IMR-90 (cell line): ENCODE results near the gene UBE2A. TPM values are rescaled to one million over a fixed set of nuclear protein-coding genes. Genes with fewer than 3 reads are reported as not detected.

Experiments
- ATAC-seq: fragments of 200-7000 bp; cut with Tn5 transposase; 2 replicates; pipeline ENCODE4 v1.9.1; 2020; ENCODE audit warnings: low read depth, mild to moderate bottlenecking, moderate library complexity
- Bru-seq: library from RNA; stranded (reverse); fragments of 400-500 nt; gene quantifications from one replicate; lab custom pipeline; 2021; lab: Mats Ljungman, UMichigan
- BruChase-seq, 2 experiments: library from RNA; stranded (reverse); fragments of 400-500 nt; gene quantifications; one replicate each; lab custom pipeline; 2021; lab: Mats Ljungman, UMichigan
- BruUV-seq: library from RNA; stranded (reverse); fragments of 400-500 nt; replicated peaks from 2 replicates; lab custom pipeline; 2021; lab: Mats Ljungman, UMichigan
- CTCF ChIA-PET: fragments of 300-600 bp; formaldehyde crosslinking; extraction: SDS; loops from one replicate; lab custom pipeline; 2021; ENCODE audit warnings: antibody characterized with exemption; lab: Yijun Ruan, JAX
- POLR2A ChIA-PET: fragments of 300-600 bp; sonication (Branson Sonifier 250); formaldehyde crosslinking; loops from one replicate; lab custom pipeline; 2022; ENCODE audit warnings: antibody characterized with exemption; ENCODE audit not compliant: unreplicated experiment; lab: Charles Lee
- DNase-seq: peaks from one replicate; pipeline ENCODE4 v3.0.0; 2013
- H2AFZ ChIP-seq: replicated peaks from 2 replicates; pipeline ENCODE3; 2013; ENCODE audit warnings: low read length, mild to moderate bottlenecking; ENCODE audit not compliant: poor library complexity
- H2AK5ac ChIP-seq: 2 replicates; pipeline ENCODE4 v1.6.1; 2013; ENCODE audit warnings: low read depth, low read length, inconsistent platforms
- H2AK9ac ChIP-seq: replicated peaks from 2 replicates; pipeline ENCODE3; 2013; ENCODE audit warnings: mild to moderate bottlenecking, low read depth, low read length, moderate library complexity; ENCODE audit not compliant: poor library complexity
- H2BK120ac ChIP-seq: 2 replicates; pipeline ENCODE4 v1.6.1; 2013; ENCODE audit warnings: low read depth, low read length, inconsistent platforms
- H2BK15ac ChIP-seq: 3 replicates; pipeline ENCODE4 v1.6.1; 2013; ENCODE audit warnings: low read depth, low read length, inconsistent platforms
- H2BK20ac ChIP-seq: 2 replicates; pipeline ENCODE4 v1.6.1; 2013; ENCODE audit warnings: low read depth, mild to moderate bottlenecking, inconsistent platforms, low read length, moderate library complexity
- H2BK5ac ChIP-seq: 2 replicates; pipeline ENCODE4 v1.6.1; 2013; ENCODE audit warnings: mild to moderate bottlenecking, low read depth, low read length, inconsistent platforms; ENCODE audit not compliant: poor library complexity, severe bottlenecking
- H3K14ac ChIP-seq: replicated peaks from 2 replicates; pipeline ENCODE4 v1.6.1; 2013; ENCODE audit warnings: low read depth, low read length, inconsistent platforms
- H3K18ac ChIP-seq: 2 replicates; pipeline ENCODE4 v1.6.1; 2013; ENCODE audit warnings: low read depth, low read length, control low read depth
- H3K23ac ChIP-seq: 2 replicates; pipeline ENCODE4 v1.6.1; 2013; ENCODE audit warnings: low read depth, low read length, inconsistent platforms
- H3K27ac ChIP-seq: 2 replicates; pipeline ENCODE4 v1.5.1; 2013; ENCODE audit warnings: mild to moderate bottlenecking, control low read depth, low read length; ENCODE audit not compliant: insufficient read depth
- H3K27me3 ChIP-seq: 2 replicates; pipeline ENCODE4 v1.6.1; 2013; ENCODE audit warnings: low read length; ENCODE audit not compliant: control insufficient read depth, insufficient read depth
- H3K36me3 ChIP-seq: 2 replicates; pipeline ENCODE4 v1.6.1; 2013; ENCODE audit warnings: low read length, mixed read lengths; ENCODE audit not compliant: control insufficient read depth, insufficient read depth
- H3K4ac ChIP-seq: 2 replicates; pipeline ENCODE4 v1.6.1; 2013; ENCODE audit warnings: low read depth, low read length, inconsistent platforms
- H3K4me1 ChIP-seq: 2 replicates; pipeline ENCODE4 v1.6.1; 2013; ENCODE audit warnings: low read length, mixed read lengths; ENCODE audit not compliant: control insufficient read depth, insufficient read depth
- H3K4me2 ChIP-seq: 2 replicates; pipeline ENCODE4 v1.6.1; 2013; ENCODE audit warnings: low read depth, mild to moderate bottlenecking, control low read depth, low read length, moderate library complexity
- H3K4me3 ChIP-seq: 2 replicates; pipeline ENCODE4 v1.5.1; 2013; ENCODE audit warnings: low read depth, mild to moderate bottlenecking, control low read depth, low read length, moderate library complexity; ENCODE audit not compliant: insufficient read depth
- H3K56ac ChIP-seq: 2 replicates; pipeline ENCODE4 v1.6.1; 2013; ENCODE audit warnings: low read length, inconsistent platforms; ENCODE audit not compliant: insufficient read depth; ENCODE audit errors: extremely low read depth
- H3K79me1 ChIP-seq, 2 experiments: 2 replicates each; pipeline ENCODE4 v1.6.1; 2013; ENCODE audit warnings: low read length in 2 of 2, inconsistent platforms in 1 of 2, low read depth in 1 of 2
- H3K9ac ChIP-seq: 2 replicates; pipeline ENCODE4 v1.6.1; 2013; ENCODE audit warnings: low read depth, low read length, control low read depth
- H3K9me1 ChIP-seq: 2 replicates; pipeline ENCODE4 v1.6.1; 2013; ENCODE audit warnings: low read length, inconsistent platforms; ENCODE audit not compliant: insufficient read depth
- H3K9me3 ChIP-seq: 2 replicates; pipeline ENCODE4 v1.6.1; 2013; ENCODE audit warnings: low read length; ENCODE audit not compliant: control insufficient read depth, insufficient read depth
- H4K20me1 ChIP-seq: 2 replicates; pipeline ENCODE4 v1.6.1; 2013; ENCODE audit warnings: low read length, inconsistent platforms; ENCODE audit not compliant: insufficient read depth
- H4K5ac ChIP-seq: 2 replicates; pipeline ENCODE4 v1.6.1; 2013; ENCODE audit warnings: mild to moderate bottlenecking, low read depth, low read length, control low read depth
- H4K8ac ChIP-seq, 2 experiments: 2 replicates each; pipeline ENCODE4 v1.6.1; 2013; ENCODE audit warnings: low read depth in 2 of 2, low read length in 2 of 2, control low read depth in 1 of 2, inconsistent platforms in 1 of 2
- H4K91ac ChIP-seq: 2 replicates; pipeline ENCODE4 v1.6.1; 2013; ENCODE audit warnings: low read depth, low read length, inconsistent platforms; ENCODE audit not compliant: insufficient read depth
- BHLHE40 ChIP-seq: fragments of 150-350 bp; IDR thresholded peaks from 2 replicates; pipeline ENCODE4 v1.6.1; 2016; ENCODE audit warnings: mild to moderate bottlenecking, low read depth, low read length
- CEBPB ChIP-seq: IDR thresholded peaks from 2 replicates; pipeline ENCODE4 v1.6.1; 2012; ENCODE audit warnings: low read depth, low read length, improper control_type of control experiment
- CHD1 ChIP-seq: IDR thresholded peaks from 2 replicates; pipeline ENCODE4 v1.6.1; 2012; ENCODE audit warnings: low read depth, low read length, improper control_type of control experiment
- FOS ChIP-seq: fragments of 150-350 bp; IDR thresholded peaks from 2 replicates; pipeline ENCODE4 v1.6.1; 2016; ENCODE audit warnings: low read depth, low read length
- MAZ ChIP-seq: IDR thresholded peaks from 2 replicates; pipeline ENCODE4 v1.6.1; 2012; ENCODE audit warnings: low read depth, mild to moderate bottlenecking, low read length, improper control_type of control experiment, moderate library complexity, borderline replicate concordance
- POLR2A ChIP-seq: IDR thresholded peaks from 2 replicates; pipeline ENCODE4 v1.6.1; 2012; ENCODE audit warnings: mild to moderate bottlenecking, low read depth, low read length
- RAD21 ChIP-seq: IDR thresholded peaks from 2 replicates; pipeline ENCODE4 v1.6.1; 2012; ENCODE audit warnings: low read length, improper control_type of control experiment
- RFX5 ChIP-seq: IDR thresholded peaks from 2 replicates; pipeline ENCODE4 v1.8.0; 2012; ENCODE audit warnings: low read depth, mild to moderate bottlenecking, low read length, moderate library complexity
- SMC3 ChIP-seq: fragments of 150-350 bp; IDR thresholded peaks from 2 replicates; pipeline ENCODE4 v1.6.1; 2016; ENCODE audit warnings: low read depth, mild to moderate bottlenecking, antibody characterized with exemption, low read length, moderate library complexity
- WGBS, 2 experiments: methylation state at CpG; one replicate each; pipeline versions ENCODE4 v1.1.5 to v1.1.7; 2013; ENCODE audit warnings: missing lambda C conversion rate in 2 of 2; ENCODE audit not compliant: insufficient read length in 1 of 2; ENCODE audit errors: extremely low coverage in 2 of 2; 5-methylcytosine and 5-hydroxymethylcytosine counted together
- dilution Hi-C: fragments of 300-500 bp; cut with HindIII; formaldehyde crosslinking; loops from one replicate; pipeline ENCODE4 v1.14.3; 2018; ENCODE audit warnings: low sequenced_read_pairs; ENCODE audit not compliant: unreplicated experiment
- in situ Hi-C: fragments of 300-500 bp; cut with MboI; formaldehyde crosslinking; loops from 3 replicates; pipeline ENCODE4 v1.14.3; 2019; ENCODE audit warnings: low sequenced_read_pairs, inconsistent platforms, mixed read lengths
- intact Hi-C: fragments of 100-400 bp; cut with micrococcal nuclease; formaldehyde crosslinking; loops from 2 replicates; pipeline ENCODE4 v1.10.0; 2022
- long read RNA-seq: library from polyadenylated mRNA; unstranded; transcript quantifications from one replicate; pipeline ENCODE4 v2.0.0, GENCODE V29; 2021; ENCODE audit not compliant: unreplicated experiment
- polyA plus RNA-seq, 3 experiments: library from polyadenylated mRNA; depleted of rRNA; stranded (reverse); fragments of >200 nt; gene quantifications; 2 replicates each; pipeline ENCODE4 v1.2.3, GENCODE V29; 2012; ENCODE audit warnings: low replicate concordance in 1 of 3
- total RNA-seq: library from RNA; depleted of rRNA; stranded (reverse); fragments of >200 nt; gene quantifications from 2 replicates; pipeline ENCODE4 v1.2.3, GENCODE V29; 2012; rRNA removed
- TF ChIP-seq, protein P1 (sequence below): fragments of 150-350 bp; IDR thresholded peaks from 2 replicates; pipeline ENCODE4 v1.6.1; 2017; ENCODE audit warnings: mild to moderate bottlenecking, antibody characterized with exemption, low read length, low read depth
- TF ChIP-seq, protein P2 (sequence below): fragments of 150-350 bp; IDR thresholded peaks from 2 replicates; pipeline ENCODE4 v1.6.1; 2016; ENCODE audit warnings: low read depth, mild to moderate bottlenecking, low read length, moderate library complexity, borderline replicate concordance

The UBE2A gene
- total RNA-seq (12.9 and 20.3 TPM in 2 replicates), polyA plus RNA-seq (2012; rRNA removed) (42.9 and 50.5 TPM in 2 replicates), Bru-seq, nascent RNA (percentile 70 among the genes with signal in this experiment), BruChase-seq, experiment 1, labeled RNA remaining after a 6-hour chase (percentile 80 among the genes with signal in this experiment), BruChase-seq, experiment 2, labeled RNA remaining after a 2-hour chase (percentile 81 among the genes with signal in this experiment)
- 60.8 and 68.7 TPM in 2 replicates for polyA plus RNA-seq (2012; cell fraction: cytosol; rRNA removed)
- 23.6 and 57.4 TPM in 2 replicates for polyA plus RNA-seq (2012; cell fraction: nucleus; rRNA removed; ENCODE audit: low replicate concordance)
- long read RNA-seq, transcript UBE2A-206 (5 exons, 1,381 nt) = minor isoform, 5 of 84 reads
- long read RNA-seq, transcript UBE2A-202 (6 exons, 1,874 nt) = major isoform, 64 of 84 reads
- long read RNA-seq, partial matches to known transcripts = 4 of 84 reads
- long read RNA-seq, other reads (novel, unspliced or antisense) = 6 of 84 reads

DNA sequence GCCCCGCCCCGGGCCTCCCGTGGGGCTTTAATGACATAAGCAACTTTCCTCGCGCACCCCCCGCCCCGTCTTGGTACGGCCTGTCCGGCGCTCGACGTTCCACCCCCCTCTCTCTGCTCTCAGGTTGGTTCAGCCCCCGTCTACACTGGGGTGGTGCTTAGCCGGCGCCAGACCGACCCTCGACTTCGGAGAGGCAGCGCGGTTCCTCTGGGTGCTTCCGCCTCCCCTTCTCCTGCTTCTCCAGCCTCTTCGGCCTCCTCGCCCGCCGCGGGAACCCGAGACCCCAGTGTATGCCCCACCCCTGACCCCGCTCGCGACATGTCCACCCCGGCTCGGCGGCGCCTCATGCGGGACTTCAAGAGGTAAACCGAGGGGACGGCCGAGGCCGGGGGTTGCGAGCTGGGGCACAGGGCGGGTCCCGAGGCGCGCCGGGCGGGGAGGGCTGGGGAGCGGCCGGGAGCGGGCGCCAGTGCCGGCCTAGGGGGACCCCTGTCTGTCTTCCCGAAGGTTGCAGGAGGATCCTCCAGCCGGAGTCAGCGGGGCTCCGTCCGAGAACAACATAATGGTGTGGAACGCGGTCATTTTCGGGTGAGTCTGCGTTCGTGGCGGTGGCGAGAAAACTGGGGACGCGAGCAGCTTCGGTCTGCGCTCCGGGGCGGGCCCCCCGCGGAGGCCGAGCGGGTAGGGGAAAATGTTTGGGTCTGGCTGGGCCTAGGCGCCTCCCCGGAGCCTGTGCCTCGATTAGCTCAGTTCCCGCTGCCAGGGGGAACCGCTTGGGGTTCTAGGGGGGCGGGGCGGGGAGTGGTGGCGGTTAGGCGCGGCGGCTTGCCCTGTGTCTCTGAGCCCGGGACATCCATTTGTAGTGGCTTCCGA, at the start of gene UBE2A:
Gene UBE2A (plus strand): TSS at position 170 of the 873 bp plus-strand sequence. CDS start 149 bp downstream, at position 319.
- no peaks in the 10 kb centered on the region for H3K9me1 ChIP-seq
- peak within 1 kb of the TSS; percentile 44 for H4K5ac ChIP-seq
- ATAC-seq (peak; percentile 95), DNase-seq (peak; percentile 87)
- H2BK20ac ChIP-seq = no peak within 1 kb of the TSS
- H3K4me1 ChIP-seq = peaks cover 2% of the 10 kb centered on the region
- WGBS, 2 experiments = 30% methylated on average over 20 of the region's 86 CpGs; no CpG with 5 or more reads in 1 of the 2 experiments
- H3K23ac ChIP-seq = peak within 1 kb of the TSS; percentile 31; the same call in 1 of the 2 replicates
- H3K14ac ChIP-seq = peak within 1 kb of the TSS; percentile 76; the same call in 1 of the 2 replicates
- dilution Hi-C loops = no loop called here
- in situ Hi-C loops = no loop called here
- peak within 1 kb of the TSS; percentile 82 for H2AK9ac ChIP-seq
- H4K8ac ChIP-seq = peak within 1 kb of the TSS; percentile 70 to 86
- H3K4me2 ChIP-seq = peak within 1 kb of the TSS; percentile 99
- H3K27me3 ChIP-seq = no peaks in the 10 kb centered on the region
- intact Hi-C loops = loop anchor here (1.0 kb wide), 1 partner anchor 58 kb away; no protein-coding TSS in a partner anchor
- peak within 1 kb of the TSS; percentile 97 for H3K4me3 ChIP-seq
- H2AK5ac ChIP-seq = no peak within 1 kb of the TSS
- peak within 1 kb of the TSS; percentile 71 for H2AFZ ChIP-seq
- H3K27ac ChIP-seq = peak within 1 kb of the TSS; percentile 87
- CTCF ChIA-PET = interaction anchor here (0.6 kb wide), 2 partner anchors 11 to 46 kb away, joined by 3 to 7 read pairs; no protein-coding TSS in a partner anchor
- H3K56ac ChIP-seq = peak within 1 kb of the TSS; percentile 55; the same call in 1 of the 2 replicates
- H3K18ac ChIP-seq = peak within 1 kb of the TSS; percentile 33
- H3K4ac ChIP-seq = peak within 1 kb of the TSS; percentile 69
- no peak within 1 kb of the TSS for H4K91ac ChIP-seq
- POLR2A ChIA-PET = interaction anchor here (0.6 kb wide), 1 partner anchor 212 kb away, joined by 4 read pairs; no protein-coding TSS in a partner anchor
- peak within 1 kb of the TSS; percentile 65 for H2BK5ac ChIP-seq
- H2BK120ac ChIP-seq = peak within 1 kb of the TSS; percentile 34; the same call in 1 of the 2 replicates
- BruUV-seq = no TSS peak
- H2BK15ac ChIP-seq = no peak within 1 kb of the TSS
- no peaks in the 10 kb centered on the region for H3K9me3 ChIP-seq
- H3K9ac ChIP-seq = peak within 1 kb of the TSS; percentile 97
- H3K36me3 ChIP-seq = no peaks in the 10 kb centered on the region
- H4K20me1 ChIP-seq = no peaks in the 10 kb centered on the region
- H3K79me1 ChIP-seq = peaks cover 9 to 10% of the 10 kb centered on the region in 2 experiments
- TF ChIP-seq MAZ (peak; percentile 84), FOS (no peak), BHLHE40 (peak; percentile 96), RAD21 (peak; percentile 30; the same call in 1 of the 2 replicates), SMC3 (no peak), CEBPB (no peak), CHD1 (peak; percentile 86; the same call in 1 of the 2 replicates), POLR2A (peak; percentile 96), RFX5 (no peak)
- TF ChIP-seq, protein P1, sequence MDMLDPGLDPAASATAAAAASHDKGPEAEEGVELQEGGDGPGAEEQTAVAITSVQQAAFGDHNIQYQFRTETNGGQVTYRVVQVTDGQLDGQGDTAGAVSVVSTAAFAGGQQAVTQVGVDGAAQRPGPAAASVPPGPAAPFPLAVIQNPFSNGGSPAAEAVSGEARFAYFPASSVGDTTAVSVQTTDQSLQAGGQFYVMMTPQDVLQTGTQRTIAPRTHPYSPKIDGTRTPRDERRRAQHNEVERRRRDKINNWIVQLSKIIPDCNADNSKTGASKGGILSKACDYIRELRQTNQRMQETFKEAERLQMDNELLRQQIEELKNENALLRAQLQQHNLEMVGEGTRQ = no peak
- TF ChIP-seq, protein P2, sequence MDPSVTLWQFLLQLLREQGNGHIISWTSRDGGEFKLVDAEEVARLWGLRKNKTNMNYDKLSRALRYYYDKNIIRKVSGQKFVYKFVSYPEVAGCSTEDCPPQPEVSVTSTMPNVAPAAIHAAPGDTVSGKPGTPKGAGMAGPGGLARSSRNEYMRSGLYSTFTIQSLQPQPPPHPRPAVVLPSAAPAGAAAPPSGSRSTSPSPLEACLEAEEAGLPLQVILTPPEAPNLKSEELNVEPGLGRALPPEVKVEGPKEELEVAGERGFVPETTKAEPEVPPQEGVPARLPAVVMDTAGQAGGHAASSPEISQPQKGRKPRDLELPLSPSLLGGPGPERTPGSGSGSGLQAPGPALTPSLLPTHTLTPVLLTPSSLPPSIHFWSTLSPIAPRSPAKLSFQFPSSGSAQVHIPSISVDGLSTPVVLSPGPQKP = no peak
